Middle frontal gyrus (tissue), 1 donor: ENCODE data around the gene GALNT12.

Experiments
- DNase-seq: peaks from one replicate; pipeline ENCODE4 v3.0.0-alpha.2; 2015; ENCODE audit warnings: low spot score; ENCODE audit errors: extremely low spot score

GALNT12 gene

GRCh38 chr9:98877311-98877710 is 69.8 kb downstream of the GALNT12 start:
- DNase-seq: no peak

GRCh38 chr9:98879094-98879962 is 71.9 kb downstream of the GALNT12 start:
- DNase-seq: no peak

GRCh38 chr9:98879963-98880310 is 72.5 kb downstream of the GALNT12 start:
- DNase-seq: no peak

DNA sequence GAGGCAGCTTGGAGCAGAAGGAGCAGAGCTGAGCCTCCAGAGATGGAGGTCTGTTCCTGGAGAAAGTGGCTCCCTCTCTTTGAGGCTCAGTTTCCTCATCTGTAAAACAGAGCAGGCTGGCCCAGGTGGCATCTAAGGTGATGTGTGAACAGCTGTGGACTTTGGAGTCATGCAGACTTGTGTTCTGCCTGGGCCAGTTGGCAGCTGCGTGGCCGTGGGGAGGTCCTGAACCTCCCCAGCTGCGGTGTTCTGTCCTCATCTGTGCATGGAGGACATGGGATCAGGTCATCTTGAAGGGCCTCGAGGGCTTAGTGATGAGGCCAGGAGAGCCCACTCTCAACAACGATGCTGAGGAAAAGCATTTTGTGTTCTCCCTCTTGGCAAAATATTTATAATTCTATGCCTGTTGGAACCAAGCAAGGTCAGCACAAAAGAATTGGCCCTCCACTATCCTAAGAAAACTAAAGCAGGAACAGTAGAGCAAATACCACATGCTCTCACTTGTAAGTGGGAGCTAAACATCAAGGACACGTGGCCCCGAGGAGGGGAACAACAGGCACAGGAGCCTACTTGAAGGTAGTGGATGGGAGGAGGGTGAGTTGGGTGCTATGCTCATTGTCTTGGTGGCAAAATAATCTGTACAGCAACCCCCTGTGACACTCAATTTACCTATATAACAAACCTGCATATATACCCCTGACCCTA is 73.0 kb downstream of the GALNT12 start:
- no peak for DNase-seq

GRCh38 chr9:98881356-98881755 is 73.9 kb downstream of the GALNT12 start:
- no peak for DNase-seq

DNA sequence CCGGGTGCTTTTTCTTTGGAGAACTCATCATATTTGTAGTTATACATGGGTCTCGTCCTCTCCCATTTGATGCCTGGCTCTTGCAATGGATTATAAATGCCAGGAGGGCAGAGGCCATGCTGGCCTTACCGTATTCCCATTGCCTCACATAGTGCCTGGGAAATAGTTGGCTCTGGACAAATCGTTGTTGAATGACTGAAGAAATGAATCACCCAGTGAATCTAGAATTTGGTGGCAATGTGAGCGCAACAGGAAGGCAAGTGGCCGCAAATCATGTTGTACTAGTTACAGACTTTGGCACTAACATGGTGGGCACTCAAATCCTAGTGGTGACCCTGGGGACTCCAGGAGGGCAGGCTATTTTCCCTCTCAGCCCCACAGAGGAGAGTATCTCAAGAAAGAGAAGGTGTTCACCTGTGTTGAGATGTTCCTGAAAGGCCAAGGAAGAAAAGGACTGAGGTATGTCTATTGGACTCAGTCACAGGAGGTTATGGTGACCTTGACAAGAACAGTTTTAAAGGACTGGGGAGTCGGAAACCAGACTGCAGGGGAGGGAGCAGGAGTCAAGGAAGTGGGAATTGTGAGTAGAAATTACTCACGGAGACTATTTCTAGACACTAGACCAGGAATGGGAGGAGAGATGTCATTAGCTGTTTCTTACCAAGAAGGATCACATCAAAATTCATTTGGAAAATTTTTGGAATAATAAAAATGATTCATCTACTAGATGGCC is 74.5 kb downstream of the GALNT12 start:
- no peak for DNase-seq

DNA sequence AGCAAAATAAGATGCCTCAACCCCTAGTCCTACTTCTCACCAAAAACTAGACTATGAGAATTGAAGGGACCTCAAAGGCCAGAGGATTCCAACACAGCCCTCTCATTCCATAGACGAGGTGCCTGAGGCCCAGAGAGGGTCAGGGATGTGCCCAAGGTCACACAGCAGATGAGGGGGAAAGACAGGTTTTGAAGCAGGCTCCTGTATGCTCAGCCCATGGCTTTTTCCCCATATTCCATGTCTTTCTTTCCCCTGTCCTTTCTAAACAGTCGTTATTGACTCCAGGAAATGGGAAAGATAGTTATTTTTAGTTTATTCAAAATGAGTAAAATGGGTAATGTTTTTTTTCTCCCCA is 75.1 kb downstream of the GALNT12 start:
- DNase-seq: no peak

GRCh38 chr9:98883276-98883675 is 75.8 kb downstream of the GALNT12 start:
- DNase-seq: no peak

- no peak for DNase-seq
Measured at GRCh38 chr9:98884849-98885248, 77.4 kb downstream of the GALNT12 start.

DNA sequence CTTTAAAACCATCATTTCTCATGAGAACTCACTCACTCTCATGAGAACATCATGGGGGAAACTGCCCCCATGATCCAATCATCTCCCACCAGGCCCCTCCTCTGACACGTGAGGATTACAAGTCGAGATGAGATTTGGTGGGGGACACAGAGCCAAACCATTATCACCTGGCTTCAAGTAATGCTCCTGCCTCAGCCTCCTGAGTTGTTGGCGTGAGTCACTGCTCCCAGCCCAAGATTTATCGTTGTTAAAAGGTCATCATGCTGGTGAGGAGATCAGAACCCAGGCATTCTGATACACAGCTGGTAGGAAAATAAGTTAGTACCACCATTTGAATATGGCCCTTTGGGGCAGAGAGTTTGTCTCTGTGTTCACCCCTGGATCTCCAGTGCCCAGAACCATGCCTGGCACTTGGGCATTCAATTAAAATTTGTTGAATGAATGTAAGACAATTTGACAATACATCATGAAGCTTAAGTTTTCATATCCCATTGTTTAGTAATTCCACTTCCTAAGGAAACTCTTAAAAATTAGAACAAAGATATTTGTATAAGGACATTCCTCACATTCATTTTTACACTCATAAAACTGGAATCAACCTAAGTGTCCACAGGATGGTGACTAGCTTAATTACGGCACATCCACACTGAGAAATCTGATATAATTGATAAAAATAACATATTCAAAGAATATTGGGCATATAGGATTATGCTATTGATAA is 78.3 kb downstream of the GALNT12 start:
- no peak for DNase-seq

GRCh38 chr9:98886691-98887229 is 79.3 kb downstream of the GALNT12 start:
- DNase-seq: no peak

GRCh38 chr9:98887918-98888510 is 80.5 kb downstream of the GALNT12 start:
- DNase-seq: no peak

GRCh38 chr9:98888801-98889421 is 81.4 kb downstream of the GALNT12 start:
- no peak for DNase-seq

DNA sequence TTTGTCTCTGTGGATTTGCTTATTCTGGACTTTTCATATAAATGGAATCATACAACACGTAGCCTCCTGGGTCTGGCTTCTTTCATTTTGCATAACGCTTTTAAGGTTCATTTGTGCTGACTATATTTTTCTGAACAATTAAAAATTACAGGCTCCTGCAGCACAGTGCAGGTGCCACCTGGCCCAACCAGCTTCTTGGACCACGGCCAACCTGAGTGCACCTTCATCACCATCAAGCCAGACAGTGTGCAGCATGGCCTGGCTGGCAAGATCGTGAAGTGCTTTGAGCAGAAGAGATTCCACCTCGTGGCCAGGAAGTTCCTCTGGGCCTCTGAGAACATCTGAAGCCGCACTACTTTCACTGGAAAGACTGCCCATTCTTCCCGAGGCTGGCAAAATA is 82.8 kb downstream of the GALNT12 start:
- no peak for DNase-seq

GRCh38 chr9:98892288-98892687 is 84.8 kb downstream of the GALNT12 start:
- no peak for DNase-seq

GRCh38 chr9:98892690-98893089 is 85.2 kb downstream of the GALNT12 start:
- no peak for DNase-seq

- no peak for DNase-seq
Measured at GRCh38 chr9:98894171-98894570, 86.7 kb downstream of the GALNT12 start.

DNA sequence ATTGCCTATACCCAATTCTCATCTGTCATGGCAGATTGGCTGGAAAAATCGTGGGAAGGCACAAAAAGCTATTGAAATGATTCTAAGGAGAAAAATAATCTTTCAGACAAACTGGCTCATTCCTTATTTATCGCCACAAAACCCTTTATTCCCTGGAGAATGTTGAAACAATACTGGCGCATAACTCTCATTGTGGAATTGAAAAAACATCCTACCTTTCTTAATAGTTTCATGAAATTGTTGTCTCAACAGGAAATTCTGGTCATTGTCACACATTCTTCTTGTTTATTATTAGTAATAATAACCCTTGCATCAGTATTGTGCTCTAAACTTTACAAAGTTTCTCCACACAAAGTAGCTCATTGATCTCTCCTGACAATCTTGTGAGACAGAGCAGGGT is 87.3 kb downstream of the GALNT12 start:
- DNase-seq: no peak

DNA sequence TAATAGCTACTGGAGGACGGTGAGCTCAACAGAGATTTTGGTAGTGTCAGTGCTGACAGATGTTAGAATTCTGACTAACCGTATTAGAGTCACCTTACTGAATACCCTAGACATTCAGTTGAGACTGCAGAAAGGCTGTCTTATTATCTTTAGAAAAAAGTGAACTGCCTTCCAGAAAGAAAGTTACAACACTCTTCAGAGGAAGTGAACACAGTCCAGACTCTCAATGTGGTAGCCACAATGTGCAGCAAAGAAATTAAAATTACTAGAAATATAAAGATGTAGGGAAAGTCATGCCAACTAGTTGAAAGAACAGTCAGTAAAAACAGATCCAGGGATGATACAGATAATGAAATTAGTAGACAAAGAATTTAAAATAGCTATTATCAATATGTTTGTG is 89.2 kb downstream of the GALNT12 start:
- no peak for DNase-seq

DNA sequence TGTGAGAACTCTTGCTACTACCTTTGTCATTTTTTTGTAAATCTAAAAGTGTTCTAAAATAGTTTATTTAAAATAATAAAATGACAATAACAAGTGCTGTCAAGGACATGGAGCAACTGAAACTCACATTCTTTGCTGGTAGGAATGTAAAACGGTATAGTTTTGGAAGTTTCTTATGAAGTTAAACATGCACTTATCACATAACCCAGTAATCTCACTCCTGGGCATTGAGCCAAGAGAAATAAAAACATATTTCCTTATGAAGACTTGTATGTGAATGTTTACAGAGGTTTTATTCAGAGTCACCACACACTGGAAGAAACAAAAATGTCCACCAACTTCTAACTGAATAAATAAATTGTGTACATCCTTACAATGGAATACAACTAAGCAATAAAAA is 90.3 kb downstream of the GALNT12 start:
- no peak for DNase-seq
